Testis (tissue), 2 donors: ENCODE data around the gene GLRA1.

ENCODE experiments used
- CTCF ChIP-seq, 3 experiments: fragments of 450-650 bp in 2 of 3; fragments of 200-600 bp in 1 of 3; sonication (generic) in 1 of 3; IDR thresholded peaks; one replicate each; pipeline ENCODE4 v1.5.1; 2016 to 2019; ENCODE audit warnings: antibody characterized with exemption in 3 of 3, mild to moderate bottlenecking in 2 of 3, moderate library complexity in 1 of 3
- POLR2A ChIP-seq: fragments of 450-650 bp; IDR thresholded peaks from one replicate; pipeline ENCODE4 v1.6.1; 2017; ENCODE audit warnings: antibody characterized with exemption, mild to moderate bottlenecking, moderate library complexity

GRCh38 chr5:151846765-151847164 is 77.9 kb downstream of the GLRA1 start:
- TF ChIP-seq CTCF (IDR thresholded peaks at IDR 0.05) (no peak), POLR2A (no peak)
